Hematopoietic multipotent progenitor cell treated with erythropoietin and hydrocortisone succinate and interleukin-3 and kit ligand, for 17 days (in vitro differentiated cells): ENCODE measurements around the gene CCDC91.

Source experiments
- DNase-seq: peaks from one replicate; pipeline ENCODE4 v3.0.0-alpha.2; 2015; ENCODE audit warnings: low spot score

CCDC91 gene

GRCh38 chr12:28539691-28540323, 349.6 kb downstream of the CCDC91 start:
- no peak for DNase-seq

DNA sequence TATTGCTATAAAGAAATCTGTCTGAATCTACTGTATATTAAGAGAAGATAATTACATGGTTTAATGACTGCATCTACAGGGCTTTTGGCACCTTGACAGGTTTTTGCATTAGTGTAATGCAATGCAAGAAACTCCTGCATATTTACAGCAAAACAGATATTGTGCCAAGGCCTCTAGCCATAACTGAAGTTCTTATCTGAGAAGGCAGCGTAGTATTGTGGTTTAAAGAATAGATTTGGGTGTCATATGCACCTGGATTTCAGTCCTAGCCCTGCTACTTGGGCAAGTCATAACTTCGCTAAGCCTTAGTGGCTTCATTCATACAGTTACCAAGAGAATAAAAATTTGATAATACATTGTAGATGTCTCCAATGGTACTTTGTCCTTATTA, 350.1 kb downstream of the CCDC91 start:
- no peak for DNase-seq

GRCh38 chr12:28543021-28543890, 353.0 kb downstream of the CCDC91 start:
- DNase-seq: no peak

DNA sequence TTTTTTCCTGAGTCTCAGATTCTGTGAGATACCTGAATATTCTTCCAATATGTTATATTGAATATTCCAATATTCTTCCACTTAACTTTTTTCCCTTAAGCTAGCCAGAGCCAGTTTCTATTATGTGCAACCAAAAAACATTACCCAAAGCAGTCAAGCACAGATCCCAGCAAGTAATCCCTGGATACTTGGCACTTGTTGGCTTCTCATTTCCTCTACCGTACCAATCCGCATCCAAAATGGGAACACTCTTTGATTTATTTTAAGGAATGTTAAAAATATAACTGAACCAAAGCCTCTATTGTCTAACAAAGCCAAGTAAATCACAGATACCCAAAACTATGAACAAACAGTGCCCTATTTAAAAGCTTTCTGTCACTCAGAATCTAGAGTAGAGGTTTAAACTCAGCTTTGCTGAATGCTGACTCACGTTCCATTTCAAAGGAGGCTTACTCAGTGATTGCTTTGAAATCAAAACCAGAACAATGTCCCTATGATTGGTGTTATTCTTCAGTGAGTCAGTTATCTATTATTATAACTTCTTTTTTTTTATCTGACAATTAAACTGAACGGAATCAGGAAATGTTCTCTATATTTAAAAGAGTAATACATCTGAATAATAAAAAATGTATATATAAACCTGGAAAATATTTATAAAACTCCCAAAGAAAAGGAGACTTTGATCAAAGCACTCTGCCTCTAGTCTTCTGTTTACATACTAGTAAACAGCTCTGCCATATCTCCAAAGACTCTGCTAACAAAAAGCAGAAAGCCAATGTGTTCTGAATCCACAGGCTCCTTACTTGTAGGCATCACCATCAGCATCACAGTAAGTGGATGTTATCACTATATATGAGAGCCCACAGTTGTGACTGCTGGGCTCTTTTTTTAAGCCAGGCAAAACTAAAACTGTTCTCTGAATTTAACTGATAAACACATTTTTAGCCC, 360.8 kb downstream of the CCDC91 start:
- no peak for DNase-seq

GRCh38 chr12:28552251-28552970, 362.2 kb downstream of the CCDC91 start:
- DNase-seq: no peak

- no peak for DNase-seq
Observed at GRCh38 chr12:28555748-28556147, 365.5 kb downstream of the CCDC91 start.

GRCh38 chr12:28558250-28558649, 368.0 kb downstream of the CCDC91 start:
- DNase-seq: no peak

DNA sequence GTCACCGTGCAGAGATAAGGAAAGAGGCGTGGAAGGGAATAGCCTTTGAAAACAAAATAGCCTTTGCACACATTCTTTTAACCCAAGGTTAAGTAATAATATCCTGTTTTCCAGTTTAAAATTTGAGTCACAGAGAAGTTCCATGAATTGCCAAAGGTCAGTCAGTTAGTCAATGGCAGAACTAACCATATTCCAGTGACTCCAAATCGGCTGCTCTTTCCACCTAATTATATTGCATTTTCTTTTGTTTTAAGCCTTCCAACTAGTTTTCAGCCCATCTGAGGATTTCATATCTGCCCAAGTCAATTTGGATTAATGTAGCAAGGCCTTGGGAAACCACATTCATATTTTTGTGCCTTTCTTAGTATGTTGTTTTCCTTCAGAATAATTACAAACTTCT, 373.0 kb downstream of the CCDC91 start:
- no peak for DNase-seq

DNA sequence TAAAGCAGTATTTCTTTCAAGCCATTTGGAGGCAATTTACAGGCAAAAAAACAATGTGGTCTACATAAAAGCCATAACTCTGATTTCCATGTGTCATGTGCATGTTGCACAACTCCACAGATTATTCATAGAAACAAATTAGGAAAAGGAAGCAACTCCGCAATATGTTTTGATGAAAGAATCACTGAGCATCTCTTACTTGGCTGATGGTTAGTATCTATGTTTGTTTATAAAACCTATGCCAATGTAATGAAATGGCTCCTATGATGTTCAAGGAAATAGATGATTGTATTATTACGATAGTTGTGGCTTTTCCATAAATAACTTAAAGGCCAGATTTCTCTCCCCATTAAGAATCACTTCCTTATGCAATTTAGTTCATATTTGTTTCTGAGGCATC, 373.7 kb downstream of the CCDC91 start:
- no peak for DNase-seq

DNA sequence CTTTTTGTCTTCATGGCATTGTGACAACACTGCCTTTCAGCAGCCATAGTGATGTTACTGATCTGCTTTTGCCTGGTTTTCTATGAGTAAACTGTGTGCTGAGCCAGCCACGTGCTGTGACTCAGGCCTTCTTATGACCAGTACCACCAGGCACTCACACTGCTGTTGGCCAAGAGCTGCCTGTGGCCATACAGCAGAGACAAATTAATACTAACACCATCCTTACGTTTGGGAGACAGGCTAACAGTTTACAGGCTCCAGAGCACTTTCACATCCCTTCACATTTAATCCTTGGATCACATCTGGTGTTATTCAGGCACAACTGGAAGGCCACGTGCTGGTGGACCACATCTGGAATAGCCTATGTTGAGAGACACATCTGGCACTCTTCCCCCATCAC, 377.9 kb downstream of the CCDC91 start:
- DNase-seq: no peak

DNA sequence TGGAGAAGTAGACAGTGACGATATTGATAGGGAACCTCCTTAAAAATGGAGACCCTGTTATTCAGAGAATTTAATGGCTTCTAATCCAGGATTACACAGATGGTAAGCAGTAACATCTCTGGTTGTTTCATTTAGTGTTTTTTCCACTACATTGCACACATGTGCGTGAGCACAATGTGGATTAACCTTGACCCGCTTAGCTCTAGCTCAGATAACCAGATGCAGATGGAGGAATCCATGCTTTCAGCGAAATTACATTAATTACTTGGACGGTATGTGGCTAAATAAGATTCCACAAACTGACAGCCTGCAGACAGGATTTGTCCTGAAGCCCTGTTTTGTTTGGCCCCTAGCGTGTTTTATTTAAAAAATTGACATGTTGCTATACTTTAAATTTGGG, 378.4 kb downstream of the CCDC91 start:
- DNase-seq: no peak

- no peak for DNase-seq
Observed at GRCh38 chr12:28569698-28570411, 379.6 kb downstream of the CCDC91 start.

- no peak for DNase-seq
Observed at GRCh38 chr12:28570811-28571210, 380.6 kb downstream of the CCDC91 start.

DNA sequence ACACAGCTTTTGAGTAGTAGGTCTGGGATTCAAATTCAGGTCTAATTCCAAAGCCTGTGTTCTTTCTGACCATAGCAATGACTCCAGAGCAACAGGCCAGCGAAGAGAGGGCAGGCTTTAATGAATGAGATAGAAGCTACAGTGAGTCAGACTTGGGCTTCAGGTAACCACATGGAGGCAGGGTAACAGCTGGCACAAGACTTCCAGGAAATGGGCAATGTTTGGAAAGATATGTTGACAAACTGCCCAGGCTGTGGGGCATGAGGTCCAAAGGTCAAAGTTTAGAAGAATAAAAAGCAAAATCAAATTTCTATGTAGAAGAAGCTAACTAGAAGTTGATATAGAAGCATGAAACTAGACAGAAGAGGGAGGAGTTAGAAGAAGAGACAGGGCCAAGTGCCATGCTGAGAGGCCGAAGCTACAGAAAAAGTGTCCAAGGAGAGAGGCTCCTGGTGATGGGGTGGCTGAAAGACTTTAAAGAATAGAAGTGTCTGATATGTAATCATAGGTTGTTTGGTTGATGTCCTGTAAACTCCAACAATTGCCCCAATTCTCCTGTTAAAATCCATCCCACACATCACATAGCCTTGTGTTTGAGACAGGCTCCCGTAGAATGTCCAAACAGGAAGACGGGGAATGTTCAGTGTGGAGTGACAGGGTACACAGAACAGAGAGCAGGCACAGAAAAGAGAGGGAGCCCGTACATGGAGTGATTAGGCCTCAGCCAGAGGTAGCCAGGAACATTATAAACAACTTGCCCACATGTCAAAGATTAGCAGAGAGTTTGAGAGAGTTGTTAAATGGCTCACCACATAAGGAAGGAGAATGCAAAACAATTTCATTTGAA, 384.7 kb downstream of the CCDC91 start:
- no peak for DNase-seq

GRCh38 chr12:28575593-28576205, 385.4 kb downstream of the CCDC91 start:
- DNase-seq: no peak

GRCh38 chr12:28578361-28578760, 388.1 kb downstream of the CCDC91 start:
- DNase-seq: no peak

- DNase-seq: no peak
Observed at GRCh38 chr12:28578833-28579252, 388.6 kb downstream of the CCDC91 start.

GRCh38 chr12:28582672-28583376, 392.6 kb downstream of the CCDC91 start:
- DNase-seq: no peak

DNA sequence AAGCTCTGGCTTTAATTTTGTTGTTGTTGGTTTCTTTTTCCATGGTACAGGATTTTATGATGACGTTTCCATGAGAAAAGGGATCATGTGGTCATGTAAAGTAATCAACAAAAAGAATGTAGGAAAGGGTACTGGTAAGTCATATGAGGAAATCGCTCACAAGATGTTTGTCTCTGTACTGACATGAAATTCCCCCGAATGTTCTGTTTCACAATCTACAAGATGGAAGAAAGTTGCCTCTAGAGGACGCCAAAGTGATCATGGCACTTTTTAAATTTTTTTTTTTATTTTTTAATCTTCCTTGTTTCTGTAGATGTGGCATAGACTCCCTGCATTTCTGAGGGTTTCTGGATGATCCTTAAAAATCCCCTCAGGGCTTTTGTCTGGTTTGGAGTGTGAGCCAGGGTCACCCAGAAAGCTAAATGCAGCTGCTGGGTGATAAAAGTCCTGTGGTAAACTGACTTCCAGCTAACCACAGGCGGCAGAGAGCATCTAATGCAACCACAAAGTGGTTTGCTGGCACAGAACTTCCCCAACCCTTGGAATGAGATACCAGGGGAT, 393.5 kb downstream of the CCDC91 start:
- no peak for DNase-seq
